Measurements from ENCODE around the gene ELN. TPM values are rescaled to one million over a fixed set of nuclear protein-coding genes. Genes with fewer than 3 reads are reported as not detected.

The ELN gene
- total RNA-seq, 1 donor from 2014 or later = 29.9 TPM

GRCh38 chr7:74019149-74019548 is 8.8 kb upstream of the ELN start:
- no peak for ATAC-seq
- intact Hi-C loops (cut with DNase I) = no loop called here
- DNase-seq (ENCODE audit: missing footprints) = peak; percentile 14

GRCh38 chr7:74020390-74020789 is 7.6 kb upstream of the ELN start:
- DNase-seq (ENCODE audit: missing footprints) = no peak
- intact Hi-C loops (cut with DNase I) = no loop called here

GRCh38 chr7:74021546-74022320 is 6.2 kb upstream of the ELN start:
- intact Hi-C loops (cut with DNase I) = no loop called here
- ATAC-seq (no peak), DNase-seq (ENCODE audit: missing footprints) (no peak)

More at GRCh38 chr7:74020390-74020789, 7.6 kb upstream of the ELN start:
- ATAC-seq = no peak

GRCh38 chr7:74022507-74022906 is 5.5 kb upstream of the ELN start:
- intact Hi-C loops (cut with DNase I) = no loop called here
- no peak for DNase-seq (ENCODE audit: missing footprints)
- ATAC-seq = no peak

GRCh38 chr7:74023092-74023536 is 4.9 kb upstream of the ELN start:
- DNase-seq (ENCODE audit: missing footprints) = peak; percentile 84
- intact Hi-C loops (cut with DNase I) = no loop called here
- peak; percentile 29 for ATAC-seq

- intact Hi-C loops (cut with DNase I) = no loop called here
- ATAC-seq = no peak
- no peak for DNase-seq (ENCODE audit: missing footprints)
Observed at GRCh38 chr7:74023786-74024185, 4.2 kb upstream of the ELN start.

- intact Hi-C loops (cut with DNase I) = loop anchor here (5.0 kb wide), 1 partner anchor 143 kb away; no protein-coding TSS in a partner anchor
- peak; percentile 26 for DNase-seq (ENCODE audit: missing footprints)
- no peak for ATAC-seq
Observed at GRCh38 chr7:74025146-74025545, 2.8 kb upstream of the ELN start.

- peak; percentile 54 for DNase-seq (ENCODE audit: missing footprints)
- intact Hi-C loops (cut with DNase I) = loop anchor here (2.0 to 5.0 kb wide), 2 partner anchors 143 to 157 kb away; no protein-coding TSS in a partner anchor
- ATAC-seq = no peak
Observed at GRCh38 chr7:74025730-74026129, 2.2 kb upstream of the ELN start.

- DNase-seq (ENCODE audit: missing footprints) (no peak), ATAC-seq (no peak)
- intact Hi-C loops (cut with DNase I) = loop anchor here (2.0 to 5.0 kb wide), 2 partner anchors 144 to 158 kb away; no protein-coding TSS in a partner anchor
Observed at GRCh38 chr7:74026406-74026902, 1.5 kb upstream of the ELN start.

GRCh38 chr7:74026903-74027682 is 880 bp upstream of the ELN start:
- intact Hi-C loops (cut with DNase I) = loop anchor here (2.0 to 5.0 kb wide), 2 partner anchors 145 to 158 kb away; no protein-coding TSS in a partner anchor
- ATAC-seq = peak; percentile 63
- DNase-seq (ENCODE audit: missing footprints) = peak; percentile 90

- intact Hi-C loops (cut with DNase I) = loop anchor here (5.0 kb wide), 1 partner anchor 146 kb away; no protein-coding TSS in a partner anchor
- ATAC-seq = no peak
- DNase-seq (ENCODE audit: missing footprints) = peak; percentile 65
Observed at GRCh38 chr7:74028321-74028838, 407 bp downstream of the ELN start.

GRCh38 chr7:74029089-74029785 is 1.3 kb downstream of the ELN start:
- DNase-seq (ENCODE audit: missing footprints) (peak; percentile 62), ATAC-seq (no peak)
- intact Hi-C loops (cut with DNase I) = loop anchor here (5.0 kb wide), 1 partner anchor 147 kb away; no protein-coding TSS in a partner anchor

GRCh38 chr7:74029991-74030415 is 2.0 kb downstream of the ELN start:
- DNase-seq (ENCODE audit: missing footprints) = peak; percentile 32
- intact Hi-C loops (cut with DNase I) = loop anchor here (5.0 kb wide), 1 partner anchor 148 kb away; no protein-coding TSS in a partner anchor
- no peak for ATAC-seq

- DNase-seq (ENCODE audit: missing footprints) = peak; percentile 52
- intact Hi-C loops (cut with DNase I) = no loop called here
- ATAC-seq = no peak
Observed at GRCh38 chr7:74030861-74031260, 2.9 kb downstream of the ELN start.

GRCh38 chr7:74031403-74032190 is 3.6 kb downstream of the ELN start:
- intact Hi-C loops (cut with DNase I) = loop anchor here (2.0 kb wide), 1 partner anchor 139 kb away; no protein-coding TSS in a partner anchor

GRCh38 chr7:74032191-74032490 is 4.2 kb downstream of the ELN start:
- DNase-seq (ENCODE audit: missing footprints) (peak; percentile 65), ATAC-seq (peak; percentile 17)
- intact Hi-C loops (cut with DNase I) = loop anchor here (2.0 kb wide), 1 partner anchor 139 kb away; no protein-coding TSS in a partner anchor

More at GRCh38 chr7:74031403-74032190, 3.6 kb downstream of the ELN start:
- peak; percentile 5 for DNase-seq (ENCODE audit: missing footprints)
- no peak for ATAC-seq

GRCh38 chr7:74032624-74033371 is 4.8 kb downstream of the ELN start:
- intact Hi-C loops (cut with DNase I) = loop anchor here (2.0 kb wide), 1 partner anchor 140 kb away; no protein-coding TSS in a partner anchor
- ATAC-seq (no peak), DNase-seq (ENCODE audit: missing footprints) (peak; percentile 47)
